NCI-H1105 treated with DMSO at 0.1 percent for 48 hours (cell line): Measurements from ENCODE around the gene MPV17.
A peak's percentile ranks its signal among the peaks of the same experiment; 100 is the strongest.

ENCODE experiments used
- DNase-seq: peaks from one replicate; lab custom pipeline; 2025; lab: John Stamatoyannopoulos, UW

MPV17 gene

DNA sequence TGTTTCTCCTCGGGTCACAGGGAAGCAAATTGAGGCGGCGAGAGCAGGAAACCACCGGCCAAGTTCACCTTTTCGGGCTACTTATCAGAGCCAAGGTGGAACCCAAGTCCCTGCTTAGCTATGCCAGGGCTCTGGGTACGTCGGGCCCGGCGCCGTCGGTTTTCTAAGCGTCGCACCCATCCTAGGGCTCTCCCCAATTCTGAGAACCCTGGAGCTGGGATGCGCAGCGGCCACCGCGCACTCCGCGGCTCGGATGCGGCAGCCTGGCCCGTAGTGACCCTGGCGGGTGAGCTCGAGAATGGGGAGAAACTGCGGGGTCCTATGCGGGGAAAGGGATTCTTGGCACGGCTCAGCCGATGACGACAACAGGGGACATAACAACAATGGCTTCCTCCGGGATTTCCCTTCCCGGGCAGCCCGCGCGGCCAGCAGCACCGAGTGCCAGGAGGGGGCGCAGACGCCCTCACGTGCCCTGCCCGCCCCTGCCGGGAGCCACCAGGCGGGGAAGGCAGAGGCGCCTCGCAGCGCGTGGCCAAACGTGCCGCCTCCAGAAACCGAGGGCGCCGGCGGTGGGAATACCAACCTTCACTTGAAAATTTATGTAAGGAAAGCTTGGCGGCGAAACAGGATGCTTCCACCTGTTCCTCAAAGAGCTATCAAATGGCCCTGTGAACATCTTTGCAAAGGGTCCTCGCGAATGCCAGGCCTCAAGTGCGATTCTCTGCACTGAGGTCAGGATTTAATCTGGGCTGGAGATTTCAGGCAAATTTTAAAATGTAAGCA, 58.0 kb downstream of the MPV17 start:
- DNase-seq = peak; percentile 57

DNA sequence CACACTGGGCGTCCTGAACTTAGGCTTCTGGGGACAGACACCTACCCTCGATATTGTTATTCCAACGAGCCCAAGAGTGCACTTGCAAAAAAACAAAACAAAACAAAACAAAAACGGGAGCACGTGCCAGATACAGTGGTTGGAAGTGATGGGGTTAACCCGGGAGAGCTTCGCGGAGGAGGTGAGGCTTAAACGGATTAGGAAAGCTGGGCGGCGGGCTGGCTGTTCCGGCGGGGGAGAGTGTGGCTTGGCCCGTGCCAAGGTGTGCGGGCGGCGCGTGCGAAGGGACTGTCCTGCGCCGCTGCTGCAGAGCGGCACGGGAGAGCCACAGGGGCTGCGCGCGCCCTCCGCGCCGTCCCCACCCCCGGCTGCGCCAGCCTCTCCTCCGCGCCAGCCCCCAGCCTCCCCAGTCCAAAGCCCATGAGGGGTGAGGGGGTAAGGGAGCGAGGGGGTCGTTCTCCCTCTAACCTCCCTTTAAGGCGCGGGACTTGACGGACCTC, 58.6 kb downstream of the MPV17 start:
- no peak for DNase-seq

GRCh38 chr2:27263287-27264252, 59.3 kb downstream of the MPV17 start:
- peak; percentile 33 for DNase-seq

GRCh38 chr2:27262379-27263286, 60.3 kb downstream of the MPV17 start, which contains the start of gene SLC30A3:
Gene SLC30A3, minus strand, starts transcription at chr2:27263047. Its CDS starts 141 bp downstream, at chr2:27262906.
- peak; percentile 55 for DNase-seq

DNA sequence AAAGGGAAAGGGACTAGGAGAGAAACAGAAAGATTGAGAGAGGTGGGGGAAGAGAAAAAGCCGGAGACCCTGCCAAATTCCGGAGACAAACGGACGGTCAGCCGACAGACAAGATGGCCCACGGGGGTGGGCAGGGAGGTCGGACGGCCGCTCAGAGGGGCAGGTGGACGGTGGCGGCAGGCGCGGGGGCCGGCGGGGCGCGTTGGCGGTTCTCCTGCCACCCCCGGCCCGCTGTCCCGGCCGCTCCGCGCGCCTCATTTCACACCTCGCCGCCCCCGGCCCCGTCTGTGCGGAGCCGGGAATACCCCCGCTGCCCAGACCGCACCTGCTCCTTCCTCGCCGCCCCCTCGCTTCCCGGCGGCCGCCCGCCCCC, 61.0 kb downstream of the MPV17 start:
- DNase-seq = no peak

DNA sequence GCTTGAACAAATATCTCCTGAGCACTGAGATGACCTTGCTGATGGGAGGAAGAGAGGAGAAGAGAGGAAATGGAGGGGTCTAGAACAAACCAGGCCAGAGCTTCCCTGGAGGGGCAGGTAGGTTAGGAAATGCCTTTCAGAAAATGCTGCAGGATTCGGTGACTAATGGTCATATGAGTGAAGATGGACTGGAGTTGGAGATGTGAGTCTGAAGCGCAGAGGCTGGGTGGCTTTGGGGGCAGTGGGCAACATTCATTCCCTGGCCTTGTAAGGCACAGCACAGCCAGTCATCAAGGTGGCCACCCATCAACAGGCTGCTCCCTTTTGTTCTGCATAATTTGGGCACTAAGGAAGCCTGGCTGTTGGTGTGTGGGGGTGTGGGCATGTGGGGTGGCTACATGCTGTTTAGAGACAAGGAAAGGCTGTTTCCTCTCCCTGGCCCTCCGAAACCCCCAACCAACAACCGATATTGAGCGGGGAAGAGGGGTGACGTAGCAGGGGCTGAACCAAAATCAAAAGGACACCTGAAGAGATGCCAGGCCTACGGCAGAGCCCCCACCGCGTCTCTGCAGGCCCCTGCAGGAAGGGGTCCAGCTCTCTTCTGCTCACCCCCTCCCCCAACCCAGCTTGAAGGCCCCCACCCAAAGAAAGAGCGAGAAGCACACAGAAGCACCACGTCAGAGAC, 61.5 kb downstream of the MPV17 start:
- DNase-seq = no peak
